Ramos (cell line): Measurements from ENCODE around the gene B4GALNT4.
"Not testable (repeated sequence)": the region's sequence is repeated elsewhere in the genome, so short reads cannot be mapped to it uniquely, and the experiment has no call there.

ENCODE experiments used
- in situ Hi-C: fragments of 300-500 bp; cut with MboI; formaldehyde crosslinking; loops from one replicate; pipeline ENCODE4 v1.14.3; 2022; ENCODE audit warnings: low sequenced_read_pairs; ENCODE audit not compliant: unreplicated experiment

B4GALNT4 gene

GRCh38 chr11:417652-418342 lies 48.5 kb downstream of the B4GALNT4 start:
- in situ Hi-C loops, result no loop called here

- in situ Hi-C loops, result no loop called here
Observed at GRCh38 chr11:418343-419247, 49.3 kb downstream of the B4GALNT4 start.

GRCh38 chr11:419248-420005 lies 50.1 kb downstream of the B4GALNT4 start:
- in situ Hi-C loops, result no loop called here

GRCh38 chr11:420054-420910 lies 51.0 kb downstream of the B4GALNT4 start:
- in situ Hi-C loops, result no loop called here

DNA sequence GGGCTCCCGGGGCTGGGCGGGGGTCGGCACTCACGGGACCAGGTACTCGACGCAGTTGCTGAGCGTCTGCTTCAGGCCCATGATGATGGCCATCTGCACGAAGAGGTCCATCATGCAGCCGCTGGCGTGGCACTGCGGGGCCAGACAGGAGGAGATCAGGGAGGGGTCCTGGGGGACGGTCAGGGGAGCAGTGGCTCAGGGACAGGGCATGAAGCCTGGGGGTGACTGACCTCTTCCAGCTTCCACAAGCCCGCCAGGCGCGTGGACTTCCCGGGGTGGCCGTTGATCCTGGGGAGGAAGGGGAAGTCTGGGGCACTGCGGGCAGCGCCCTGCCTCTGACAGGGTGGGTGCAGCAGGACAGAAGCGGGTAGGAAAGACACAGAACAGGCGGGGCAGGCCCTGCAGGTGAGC lies 51.6 kb downstream of the B4GALNT4 start:
- in situ Hi-C loops, result no loop called here

GRCh38 chr11:422249-422656 lies 53.0 kb downstream of the B4GALNT4 start:
- in situ Hi-C loops, result no loop called here

GRCh38 chr11:424232-424631 lies 54.9 kb downstream of the B4GALNT4 start:
- in situ Hi-C loops, result no loop called here

GRCh38 chr11:424766-425165 lies 55.5 kb downstream of the B4GALNT4 start:
- in situ Hi-C loops, result not testable (repeated sequence)

GRCh38 chr11:425301-425700 lies 56.0 kb downstream of the B4GALNT4 start:
- in situ Hi-C loops, result no loop called here

DNA sequence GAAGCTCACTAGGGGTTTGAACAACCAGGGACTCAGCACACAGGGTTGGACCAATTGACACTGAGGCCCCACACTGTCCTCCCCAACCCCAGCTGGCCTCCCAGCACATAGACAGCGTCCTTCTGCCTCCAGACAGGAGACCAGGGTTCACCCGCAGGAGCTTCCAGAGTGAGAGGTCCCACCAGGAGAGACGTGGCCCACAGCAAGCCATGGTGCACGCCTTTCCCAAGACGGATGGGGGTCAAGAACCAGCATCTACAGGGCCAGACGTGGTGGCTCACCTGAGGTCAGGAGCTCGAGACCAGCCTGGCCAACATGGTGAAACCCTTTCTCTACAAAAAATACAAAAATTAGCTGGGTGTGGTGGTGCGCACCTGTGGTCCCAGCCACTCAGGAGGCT lies 57.6 kb downstream of the B4GALNT4 start:
- in situ Hi-C loops, result no loop called here

- in situ Hi-C loops, result no loop called here
Observed at GRCh38 chr11:428295-428694, 59.0 kb downstream of the B4GALNT4 start.

DNA sequence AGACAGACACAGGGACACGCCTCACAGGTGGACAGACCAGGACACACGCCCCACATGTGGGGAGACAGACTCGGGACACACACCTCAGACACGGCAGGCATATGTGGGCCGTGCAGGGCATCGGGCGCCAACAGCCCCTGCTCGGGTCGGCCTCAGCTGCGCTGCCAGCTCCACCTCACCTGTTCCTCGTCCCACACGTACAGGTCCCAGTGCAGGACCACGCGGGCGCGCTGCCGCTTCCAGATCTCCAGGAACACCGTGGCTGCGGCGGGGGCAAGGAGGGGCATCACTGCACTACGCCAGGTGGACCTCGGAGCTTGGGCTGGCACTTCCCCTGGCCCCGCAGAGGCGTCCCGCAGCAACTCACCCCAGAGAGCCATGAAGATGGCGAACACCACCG lies 60.1 kb downstream of the B4GALNT4 start:
- in situ Hi-C loops, result no loop called here

GRCh38 chr11:429931-430456 lies 60.7 kb downstream of the B4GALNT4 start:
- in situ Hi-C loops, result no loop called here
